Measurements from ENCODE around the gene TNFRSF13B.

Gene TNFRSF13B

GRCh38 chr17:17019430-17019762 lies 47.5 kb upstream of the TNFRSF13B start:
- DNase-seq = no peak
- Histone ChIP-seq H3K14ac (ENCODE audit: low read length in 2 of 2) (no peak overlapping the region), H3K9me3 (ENCODE audit: control insufficient read depth, low read length) (no peaks in the 10 kb centered on the region), H2AK5ac (ENCODE audit: low read length, severe bottlenecking) (peak overlapping the region; percentile 15), H2BK5ac (ENCODE audit: low read depth, low read length, poor library complexity, severe bottlenecking) (no peak overlapping the region), H3K27me3 (ENCODE audit: control insufficient read depth in 1 of 2, insufficient read depth in 1 of 2, low read length in 2 of 2) (peaks cover 0 to 5% of the 10 kb centered on the region in 2 experiments), H3K27ac (ENCODE audit: low read length, poor library complexity, severe bottlenecking) (no peak overlapping the region), H2BK15ac (ENCODE audit: low read depth, poor library complexity, severe bottlenecking) (peak overlapping the region; percentile 62), H3K23ac (ENCODE audit: low read length in 2 of 2) (no peak overlapping the region), H3K79me1 (replicated peaks; ENCODE audit: low read length, poor library complexity, severe bottlenecking) (no peaks in the 10 kb centered on the region), H2BK12ac (ENCODE audit: low read length in 2 of 2) (no peak overlapping the region), H3K4ac (ENCODE audit: low read depth in 1 of 2, low read length in 2 of 2) (no peak overlapping the region), H3K9ac (ENCODE audit: low read length) (no peak overlapping the region), H4K91ac (ENCODE audit: low read length) (no peak overlapping the region), H3K4me1 (ENCODE audit: control insufficient read depth, insufficient read depth, low read depth, low read length) (peaks cover 15% of the 10 kb centered on the region), H4K8ac (ENCODE audit: low read length) (no peak overlapping the region), H3K18ac (ENCODE audit: low read depth in 1 of 2, low read length in 2 of 2) (no peak overlapping the region), H3K4me2 (ENCODE audit: low read length, poor library complexity, severe bottlenecking) (no peak overlapping the region), H3K36me3 (ENCODE audit: control insufficient read depth in 1 of 2, insufficient read depth in 2 of 2, low read depth in 1 of 2, low read length in 2 of 2) (no peaks in the 10 kb centered on the region), H2AFZ (ENCODE audit: low read depth, low read length) (no peak overlapping the region), H2BK120ac (ENCODE audit: low read depth, low read length) (no peak overlapping the region), H3K4me3 (ENCODE audit: insufficient read depth in 1 of 2, low read depth in 1 of 2, low read length in 2 of 2) (no peak overlapping the region)
- 100% methylated on average over 2 of the region's 5 CpGs for WGBS

- no peak overlapping the region for H2BK5ac ChIP-seq (ENCODE audit: low read depth, low read length, poor library complexity, severe bottlenecking)
Measured at GRCh38 chr17:17018612-17019429, 46.9 kb upstream of the TNFRSF13B start.

GRCh38 chr17:17018021-17018441 lies 46.1 kb upstream of the TNFRSF13B start:
- Histone ChIP-seq H4K8ac (ENCODE audit: low read length) (no peak overlapping the region), H3K18ac (ENCODE audit: low read depth in 1 of 2, low read length in 2 of 2) (peak overlapping the region in 1 of 2 experiments; percentile 73), H3K4me3 (ENCODE audit: insufficient read depth in 1 of 2, low read depth in 1 of 2, low read length in 2 of 2) (no peak overlapping the region), H3K4ac (ENCODE audit: low read depth in 1 of 2, low read length in 2 of 2) (no peak overlapping the region), H3K4me2 (ENCODE audit: low read length, poor library complexity, severe bottlenecking) (no peak overlapping the region), H2BK5ac (ENCODE audit: low read depth, low read length, poor library complexity, severe bottlenecking) (no peak overlapping the region), H4K91ac (ENCODE audit: low read length) (peak overlapping the region; percentile 5), H3K27ac (ENCODE audit: low read length, poor library complexity, severe bottlenecking) (no peak overlapping the region), H2AK5ac (ENCODE audit: low read length, severe bottlenecking) (no peak overlapping the region), H2BK15ac (ENCODE audit: low read depth, poor library complexity, severe bottlenecking) (no peak overlapping the region), H3K36me3 (ENCODE audit: control insufficient read depth in 1 of 2, insufficient read depth in 2 of 2, low read depth in 1 of 2, low read length in 2 of 2) (no peaks in the 10 kb centered on the region), H2BK12ac (ENCODE audit: low read length in 2 of 2) (peak overlapping the region in 1 of 2 experiments; percentile 29), H3K23ac (ENCODE audit: low read length in 2 of 2) (no peak overlapping the region), H2AFZ (ENCODE audit: low read depth, low read length) (no peak overlapping the region), H3K14ac (ENCODE audit: low read length in 2 of 2) (no peak overlapping the region), H3K79me1 (replicated peaks; ENCODE audit: low read length, poor library complexity, severe bottlenecking) (no peaks in the 10 kb centered on the region), H3K9ac (ENCODE audit: low read length) (no peak overlapping the region), H3K4me1 (ENCODE audit: control insufficient read depth, insufficient read depth, low read depth, low read length) (peaks cover 15% of the 10 kb centered on the region), H3K9me3 (ENCODE audit: control insufficient read depth, low read length) (no peaks in the 10 kb centered on the region), H3K27me3 (ENCODE audit: control insufficient read depth in 1 of 2, insufficient read depth in 1 of 2, low read length in 2 of 2) (peaks cover 0 to 5% of the 10 kb centered on the region in 2 experiments), H2BK120ac (ENCODE audit: low read depth, low read length) (no peak overlapping the region)
- 85% methylated on average over 11 of the region's 11 CpGs for WGBS
- no peak for DNase-seq

More at GRCh38 chr17:17018612-17019429, 46.9 kb upstream of the TNFRSF13B start:
- no peak for DNase-seq
- Histone ChIP-seq H3K79me1 (replicated peaks; ENCODE audit: low read length, poor library complexity, severe bottlenecking) (no peaks in the 10 kb centered on the region), H4K8ac (ENCODE audit: low read length) (no peak overlapping the region), H3K27me3 (ENCODE audit: control insufficient read depth in 1 of 2, insufficient read depth in 1 of 2, low read length in 2 of 2) (peaks cover 0 to 5% of the 10 kb centered on the region in 2 experiments), H3K4me1 (ENCODE audit: control insufficient read depth, insufficient read depth, low read depth, low read length) (peaks cover 15% of the 10 kb centered on the region), H4K91ac (ENCODE audit: low read length) (peak overlapping the region; percentile 37), H3K23ac (ENCODE audit: low read length in 2 of 2) (no peak overlapping the region), H3K18ac (ENCODE audit: low read depth in 1 of 2, low read length in 2 of 2) (no peak overlapping the region), H3K9ac (ENCODE audit: low read length) (no peak overlapping the region), H3K9me3 (ENCODE audit: control insufficient read depth, low read length) (no peaks in the 10 kb centered on the region), H2BK120ac (ENCODE audit: low read depth, low read length) (no peak overlapping the region), H3K36me3 (ENCODE audit: control insufficient read depth in 1 of 2, insufficient read depth in 2 of 2, low read depth in 1 of 2, low read length in 2 of 2) (no peaks in the 10 kb centered on the region), H3K4ac (ENCODE audit: low read depth in 1 of 2, low read length in 2 of 2) (no peak overlapping the region), H3K27ac (ENCODE audit: low read length, poor library complexity, severe bottlenecking) (no peak overlapping the region), H3K4me3 (ENCODE audit: insufficient read depth in 1 of 2, low read depth in 1 of 2, low read length in 2 of 2) (no peak overlapping the region), H2AK5ac (ENCODE audit: low read length, severe bottlenecking) (no peak overlapping the region), H3K4me2 (ENCODE audit: low read length, poor library complexity, severe bottlenecking) (no peak overlapping the region), H2BK12ac (ENCODE audit: low read length in 2 of 2) (peak overlapping the region; percentile 2 to 16), H3K14ac (ENCODE audit: low read length in 2 of 2) (no peak overlapping the region), H2AFZ (ENCODE audit: low read depth, low read length) (no peak overlapping the region), H2BK15ac (ENCODE audit: low read depth, poor library complexity, severe bottlenecking) (no peak overlapping the region)
- WGBS = 94% methylated on average over 10 of the region's 10 CpGs

GRCh38 chr17:17017343-17018014 lies 45.6 kb upstream of the TNFRSF13B start:
- DNase-seq = no peak
- Histone ChIP-seq H3K4ac (ENCODE audit: low read depth in 1 of 2, low read length in 2 of 2) (peak overlapping the region in 1 of 2 experiments; percentile 30), H3K27me3 (ENCODE audit: control insufficient read depth in 1 of 2, insufficient read depth in 1 of 2, low read length in 2 of 2) (peaks cover 0 to 5% of the 10 kb centered on the region in 2 experiments), H2BK5ac (ENCODE audit: low read depth, low read length, poor library complexity, severe bottlenecking) (no peak overlapping the region), H3K27ac (ENCODE audit: low read length, poor library complexity, severe bottlenecking) (no peak overlapping the region), H3K36me3 (ENCODE audit: control insufficient read depth in 1 of 2, insufficient read depth in 2 of 2, low read depth in 1 of 2, low read length in 2 of 2) (no peaks in the 10 kb centered on the region), H3K4me1 (ENCODE audit: control insufficient read depth, insufficient read depth, low read depth, low read length) (peaks cover 15% of the 10 kb centered on the region), H4K91ac (ENCODE audit: low read length) (peak overlapping the region; percentile 48), H3K18ac (ENCODE audit: low read depth in 1 of 2, low read length in 2 of 2) (peak overlapping the region; percentile 41 to 73), H4K8ac (ENCODE audit: low read length) (no peak overlapping the region), H3K4me3 (ENCODE audit: insufficient read depth in 1 of 2, low read depth in 1 of 2, low read length in 2 of 2) (no peak overlapping the region), H3K14ac (ENCODE audit: low read length in 2 of 2) (no peak overlapping the region), H2BK12ac (ENCODE audit: low read length in 2 of 2) (peak overlapping the region in 1 of 2 experiments; percentile 56), H3K79me1 (replicated peaks; ENCODE audit: low read length, poor library complexity, severe bottlenecking) (no peaks in the 10 kb centered on the region), H2BK15ac (ENCODE audit: low read depth, poor library complexity, severe bottlenecking) (no peak overlapping the region), H2BK120ac (ENCODE audit: low read depth, low read length) (no peak overlapping the region), H3K9me3 (ENCODE audit: control insufficient read depth, low read length) (no peaks in the 10 kb centered on the region), H3K9ac (ENCODE audit: low read length) (no peak overlapping the region), H2AFZ (ENCODE audit: low read depth, low read length) (no peak overlapping the region), H3K4me2 (ENCODE audit: low read length, poor library complexity, severe bottlenecking) (no peak overlapping the region), H3K23ac (ENCODE audit: low read length in 2 of 2) (no peak overlapping the region), H2AK5ac (ENCODE audit: low read length, severe bottlenecking) (no peak overlapping the region)
- 96% methylated on average over 8 of the region's 8 CpGs for WGBS

Data from mesenchymal stem cell (in vitro differentiated cells and primary cell).